H9 (cell line): ENCODE data around the gene ACTL8. TPM values are rescaled to one million over a fixed set of nuclear protein-coding genes. Genes with fewer than 3 reads are reported as not detected.

ENCODE experiments used
- DNase-seq: peaks from one replicate; pipeline ENCODE4 v3.0.0-alpha.2; 2017
- H2AFZ ChIP-seq: one replicate; pipeline ENCODE4 v1.6.1; 2013; ENCODE audit warnings: mild to moderate bottlenecking, low read length, control low read depth, moderate library complexity
- H2AK5ac ChIP-seq: 2 replicates; pipeline ENCODE4 v1.6.1; 2013; ENCODE audit warnings: low read length, control low read depth, mixed read lengths; ENCODE audit not compliant: insufficient read length
- H2BK120ac ChIP-seq: one replicate; pipeline ENCODE4 v1.6.1; 2013; ENCODE audit warnings: low read depth, mild to moderate bottlenecking, low read length, control low read depth, inconsistent platforms; ENCODE audit not compliant: poor library complexity, severe bottlenecking
- H2BK12ac ChIP-seq: 2 replicates; pipeline ENCODE4 v1.6.1; 2013; ENCODE audit warnings: low read length, control low read depth, mixed read lengths, low read depth; ENCODE audit not compliant: insufficient read length
- H2BK15ac ChIP-seq: 2 replicates; pipeline ENCODE4 v1.6.1; 2013; ENCODE audit warnings: low read depth, low read length, control low read depth
- H2BK20ac ChIP-seq: one replicate; pipeline ENCODE4 v1.6.1; 2013; ENCODE audit warnings: low read depth, mild to moderate bottlenecking, low read length, control low read depth, inconsistent platforms; ENCODE audit not compliant: poor library complexity, severe bottlenecking
- H2BK5ac ChIP-seq: 2 replicates; pipeline ENCODE4 v1.6.1; 2013; ENCODE audit warnings: low read length, control low read depth, mixed read lengths; ENCODE audit not compliant: insufficient read length
- H3K14ac ChIP-seq: 2 replicates; pipeline ENCODE4 v1.6.1; 2013; ENCODE audit warnings: low read length, control low read depth; ENCODE audit not compliant: insufficient read depth
- H3K18ac ChIP-seq: 2 replicates; pipeline ENCODE4 v1.6.1; 2013; ENCODE audit warnings: low read depth, mild to moderate bottlenecking, mixed read lengths, low read length, control low read depth; ENCODE audit not compliant: insufficient read length
- H3K23ac ChIP-seq: 2 replicates; pipeline ENCODE4 v1.6.1; 2013; ENCODE audit warnings: low read length, control low read depth, mixed read lengths, low read depth; ENCODE audit not compliant: insufficient read length
- H3K23me2 ChIP-seq: 2 replicates; pipeline ENCODE4 v1.6.1; 2013; ENCODE audit warnings: low read depth, mild to moderate bottlenecking, mixed read lengths, low read length, control low read depth; ENCODE audit not compliant: insufficient read length, poor library complexity, severe bottlenecking
- H3K27ac ChIP-seq: 2 replicates; pipeline ENCODE4 v1.5.1; 2013; ENCODE audit warnings: low read length, control low read depth, mixed read lengths, low read depth; ENCODE audit not compliant: insufficient read length
- H3K27me3 ChIP-seq: 2 replicates; pipeline ENCODE4 v1.6.1; 2013; ENCODE audit warnings: low read length, control low read depth, inconsistent platforms; ENCODE audit not compliant: insufficient read depth
- H3K4ac ChIP-seq: 2 replicates; pipeline ENCODE4 v1.6.1; 2013; ENCODE audit warnings: low read depth, mild to moderate bottlenecking, control low read depth, inconsistent platforms, low read length, moderate library complexity
- H3K4me1 ChIP-seq: 2 replicates; pipeline ENCODE4 v1.6.1; 2013; ENCODE audit warnings: low read length, control low read depth, inconsistent platforms; ENCODE audit not compliant: insufficient read depth
- H3K4me2 ChIP-seq: 2 replicates; pipeline ENCODE4 v1.6.1; 2013; ENCODE audit warnings: low read length, control low read depth, mixed read lengths; ENCODE audit not compliant: insufficient read length, insufficient read depth
- H3K56ac ChIP-seq: 2 replicates; pipeline ENCODE4 v1.6.1; 2013; ENCODE audit warnings: low read depth, mild to moderate bottlenecking, mixed read lengths, low read length, control low read depth; ENCODE audit not compliant: insufficient read length
- H3K79me1 ChIP-seq: 2 replicates; pipeline ENCODE4 v1.6.1; 2013; ENCODE audit warnings: low read depth, mild to moderate bottlenecking, moderate library complexity, low read length, control low read depth, inconsistent platforms; ENCODE audit not compliant: insufficient read depth, poor library complexity, severe bottlenecking
- H3K79me2 ChIP-seq: 2 replicates; pipeline ENCODE4 v1.6.1; 2013; ENCODE audit warnings: low read length, control low read depth, inconsistent platforms; ENCODE audit not compliant: insufficient read depth
- H3K9ac ChIP-seq: 2 replicates; pipeline ENCODE4 v1.6.1; 2013; ENCODE audit warnings: low read length, control low read depth, mixed read lengths; ENCODE audit not compliant: insufficient read length; ENCODE audit errors: extremely low read depth
- H3K9me3 ChIP-seq: one replicate; pipeline ENCODE4 v1.6.1; 2013; ENCODE audit warnings: low read depth, low read length, inconsistent platforms; ENCODE audit not compliant: control insufficient read depth
- H3T11ph ChIP-seq: one replicate; pipeline ENCODE4 v1.6.1; 2013; ENCODE audit warnings: mild to moderate bottlenecking, low read length, control low read depth, inconsistent platforms
- H4K20me1 ChIP-seq: one replicate; pipeline ENCODE4 v1.6.1; 2013; ENCODE audit not compliant: control insufficient read depth, insufficient read length, insufficient read depth
- H4K5ac ChIP-seq: 2 replicates; pipeline ENCODE4 v1.6.1; 2013; ENCODE audit warnings: low read depth, mild to moderate bottlenecking, mixed read lengths, low read length, control low read depth; ENCODE audit not compliant: insufficient read length
- H4K8ac ChIP-seq: replicated peaks from 2 replicates; pipeline ENCODE4 v1.6.1; 2013; ENCODE audit warnings: low read length, control low read depth, mixed read lengths, low read depth; ENCODE audit not compliant: insufficient read length
- H4K91ac ChIP-seq: 2 replicates; pipeline ENCODE4 v1.6.1; 2013; ENCODE audit warnings: low read depth, mild to moderate bottlenecking, moderate library complexity, mixed read lengths, low read length, control low read depth; ENCODE audit not compliant: insufficient read length
- H3K27ac Mint-ChIP-seq, 3 experiments: 2 replicates in 2 of 3; 3 replicates in 1 of 3; pipeline ENCODE4 v1.8.0; 2020 to 2021; ENCODE audit warnings: mixed read lengths in 3 of 3, mild to moderate bottlenecking in 1 of 3, moderate library complexity in 1 of 3
- H3K27me3 Mint-ChIP-seq: 2 replicates; pipeline ENCODE4 v1.8.0; 2021; ENCODE audit warnings: low read depth, mild to moderate bottlenecking, moderate library complexity, mixed read lengths
- H3K36me3 Mint-ChIP-seq, 3 experiments: 2 replicates in 2 of 3; 3 replicates in 1 of 3; pipeline ENCODE4 v1.8.0; 2020 to 2021; ENCODE audit warnings: low read depth in 3 of 3, mixed read lengths in 3 of 3; ENCODE audit not compliant: insufficient read depth in 1 of 3
- H3K4me1 Mint-ChIP-seq, 2 experiments: 2 replicates each; pipeline ENCODE4 v1.8.0; 2020; ENCODE audit warnings: mixed read lengths in 2 of 2
- H3K4me3 Mint-ChIP-seq, 2 experiments: 2 replicates in 1 of 2; 3 replicates in 1 of 2; pipeline ENCODE4 v1.8.0; 2020 to 2021; ENCODE audit warnings: mild to moderate bottlenecking in 2 of 2, mixed read lengths in 2 of 2, moderate library complexity in 1 of 2
- H3K9me3 Mint-ChIP-seq, 2 experiments: 2 replicates in 1 of 2; 3 replicates in 1 of 2; pipeline ENCODE4 v1.8.0; 2020; ENCODE audit warnings: mild to moderate bottlenecking in 2 of 2, mixed read lengths in 2 of 2, moderate library complexity in 1 of 2
- WGBS: extraction: QIAGEN DNeasy Blood & Tissue Kit; methylation state at CpG from one replicate; pipeline ENCODE4 v1.1.7; 2013; ENCODE audit warnings: missing lambda C conversion rate, low lambda C conversion rate, mixed read lengths; ENCODE audit not compliant: insufficient read length; ENCODE audit errors: extremely low coverage; 5-methylcytosine and 5-hydroxymethylcytosine counted together
- total RNA-seq: library from RNA; stranded (reverse); gene quantifications from 2 replicates; pipeline ENCODE4 v1.2.1, GENCODE V29; 2021
- TF ChIP-seq, protein P1 (sequence below): fragments of 200-600 bp; sonication (generic); conservative IDR thresholded peaks from 3 replicates; pipeline ENCODE4 v1.8.0; 2021; ENCODE audit warnings: antibody characterized with exemption, mild to moderate bottlenecking

The ACTL8 gene
- total RNA-seq, 1 experiment from 2014 or later, result not detected

DNA sequence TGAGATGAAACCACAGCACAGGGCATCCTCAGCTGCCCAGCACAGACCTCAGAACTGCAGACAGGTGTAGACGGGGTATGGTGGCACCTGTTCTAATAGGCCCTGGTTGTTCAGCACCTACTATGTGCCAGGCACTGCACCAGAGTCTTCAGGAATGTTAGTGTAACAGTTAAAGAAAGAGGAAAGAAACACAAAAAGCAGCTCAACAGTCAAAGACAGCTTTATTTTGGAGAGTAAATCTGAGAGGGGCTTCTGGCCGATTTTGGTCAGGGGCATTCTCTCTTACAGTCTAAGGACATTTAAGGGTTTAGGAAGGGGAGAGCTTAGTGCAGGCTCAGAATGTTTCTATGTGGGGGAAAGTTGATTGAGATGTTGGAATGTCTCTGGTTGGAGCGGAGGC lies 45.2 kb upstream of the ACTL8 start:
- Histone ChIP-seq H3K4me2 (no peak overlapping the region), H3K56ac (no peak overlapping the region), H2BK20ac (no peak overlapping the region), H3K9me3 (peaks cover 8% of the 10 kb centered on the region), H2AK5ac (no peak overlapping the region), H4K20me1 (no peaks in the 10 kb centered on the region), H3K4me1 (no peaks in the 10 kb centered on the region), H4K91ac (no peak overlapping the region), H2BK5ac (no peak overlapping the region), H4K5ac (no peak overlapping the region), H4K8ac (no peak overlapping the region), H2BK12ac (no peak overlapping the region), H3K27ac (no peak overlapping the region), H3K14ac (no peak overlapping the region; the same call in 1 of the 2 replicates), H3T11ph (no peak overlapping the region), H3K79me2 (no peaks in the 10 kb centered on the region), H2BK15ac (no peak overlapping the region), H2AFZ (no peak overlapping the region), H3K9ac (no peak overlapping the region), H3K79me1 (no peaks in the 10 kb centered on the region), H2BK120ac (no peak overlapping the region), H3K4ac (no peak overlapping the region), H3K27me3 (no peaks in the 10 kb centered on the region), H3K23me2 (no peaks in the 10 kb centered on the region), H3K18ac (no peak overlapping the region), H3K23ac (no peak overlapping the region)
- H3K4me3 Mint-ChIP-seq, result no peak overlapping the region
- H3K4me1 Mint-ChIP-seq, result no peaks in the 10 kb centered on the region
- WGBS, result no CpG with 5 or more reads among the region's 3 CpGs
- TF ChIP-seq, protein P1, sequence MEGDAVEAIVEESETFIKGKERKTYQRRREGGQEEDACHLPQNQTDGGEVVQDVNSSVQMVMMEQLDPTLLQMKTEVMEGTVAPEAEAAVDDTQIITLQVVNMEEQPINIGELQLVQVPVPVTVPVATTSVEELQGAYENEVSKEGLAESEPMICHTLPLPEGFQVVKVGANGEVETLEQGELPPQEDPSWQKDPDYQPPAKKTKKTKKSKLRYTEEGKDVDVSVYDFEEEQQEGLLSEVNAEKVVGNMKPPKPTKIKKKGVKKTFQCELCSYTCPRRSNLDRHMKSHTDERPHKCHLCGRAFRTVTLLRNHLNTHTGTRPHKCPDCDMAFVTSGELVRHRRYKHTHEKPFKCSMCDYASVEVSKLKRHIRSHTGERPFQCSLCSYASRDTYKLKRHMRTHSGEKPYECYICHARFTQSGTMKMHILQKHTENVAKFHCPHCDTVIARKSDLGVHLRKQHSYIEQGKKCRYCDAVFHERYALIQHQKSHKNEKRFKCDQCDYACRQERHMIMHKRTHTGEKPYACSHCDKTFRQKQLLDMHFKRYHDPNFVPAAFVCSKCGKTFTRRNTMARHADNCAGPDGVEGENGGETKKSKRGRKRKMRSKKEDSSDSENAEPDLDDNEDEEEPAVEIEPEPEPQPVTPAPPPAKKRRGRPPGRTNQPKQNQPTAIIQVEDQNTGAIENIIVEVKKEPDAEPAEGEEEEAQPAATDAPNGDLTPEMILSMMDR, result no peak
- peaks cover 6% of the 10 kb centered on the region for H3K27me3 Mint-ChIP-seq
- peaks cover 6 to 15% (median 10%) of the 10 kb centered on the region in 3 experiments; a peak in 6 of 7 replicates for H3K36me3 Mint-ChIP-seq
- no peak overlapping the region for H3K27ac Mint-ChIP-seq
- peaks cover 19 to 25% of the 10 kb centered on the region in 2 experiments for H3K9me3 Mint-ChIP-seq
- DNase-seq, result no peak
